ENCODE results near the gene KCNS3.

The KCNS3 gene

GRCh38 chr2:17878281-17879136 lies at the start of gene KCNS3:
Gene KCNS3 (plus strand): TSS chr2:17878667. CDS start chr2:17931009, 52,342 bp downstream.
- no peak for DNase-seq

- DNase-seq = no peak
Measured at GRCh38 chr2:17830053-17831034, 48.1 kb upstream of the KCNS3 start.

GRCh38 chr2:17835516-17835915 lies 43.0 kb upstream of the KCNS3 start:
- no peak for DNase-seq

- no peak for DNase-seq
Measured at GRCh38 chr2:17839959-17840358, 38.5 kb upstream of the KCNS3 start.

GRCh38 chr2:17843457-17843856 lies 35.0 kb upstream of the KCNS3 start:
- no peak for DNase-seq

GRCh38 chr2:17845806-17846205 lies 32.7 kb upstream of the KCNS3 start:
- no peak for DNase-seq

- no peak for DNase-seq
Measured at GRCh38 chr2:17846676-17847075, 31.8 kb upstream of the KCNS3 start.

- DNase-seq = no peak
Measured at GRCh38 chr2:17847236-17847635, 31.2 kb upstream of the KCNS3 start.

- no peak for DNase-seq
Measured at GRCh38 chr2:17849275-17849674, 29.2 kb upstream of the KCNS3 start.

GRCh38 chr2:17850151-17850550 lies 28.3 kb upstream of the KCNS3 start:
- DNase-seq = no peak

GRCh38 chr2:17851731-17852585 lies 26.5 kb upstream of the KCNS3 start:
- no peak for DNase-seq

GRCh38 chr2:17853799-17854198 lies 24.7 kb upstream of the KCNS3 start:
- DNase-seq = no peak

- no peak for DNase-seq
Measured at GRCh38 chr2:17857021-17857420, 21.4 kb upstream of the KCNS3 start.

GRCh38 chr2:17858064-17858463 lies 20.4 kb upstream of the KCNS3 start:
- no peak for DNase-seq

- no peak for DNase-seq
Measured at GRCh38 chr2:17863539-17863938, 14.9 kb upstream of the KCNS3 start.

- no peak for DNase-seq
Measured at GRCh38 chr2:17864676-17865075, 13.8 kb upstream of the KCNS3 start.

- DNase-seq = no peak
Measured at GRCh38 chr2:17867133-17867532, 11.3 kb upstream of the KCNS3 start.

GRCh38 chr2:17869128-17869527 lies 9.3 kb upstream of the KCNS3 start:
- DNase-seq = no peak

GRCh38 chr2:17871639-17872038 lies 6.8 kb upstream of the KCNS3 start:
- no peak for DNase-seq

- no peak for DNase-seq
Measured at GRCh38 chr2:17873021-17873420, 5.4 kb upstream of the KCNS3 start.

- no peak for DNase-seq
Measured at GRCh38 chr2:17876590-17876989, 1.9 kb upstream of the KCNS3 start.

GRCh38 chr2:17877811-17878280 lies 621 bp upstream of the KCNS3 start:
- no peak for DNase-seq

Data from SIG-M5 (cell line).